ENCODE data around the gene MEST.

DNA sequence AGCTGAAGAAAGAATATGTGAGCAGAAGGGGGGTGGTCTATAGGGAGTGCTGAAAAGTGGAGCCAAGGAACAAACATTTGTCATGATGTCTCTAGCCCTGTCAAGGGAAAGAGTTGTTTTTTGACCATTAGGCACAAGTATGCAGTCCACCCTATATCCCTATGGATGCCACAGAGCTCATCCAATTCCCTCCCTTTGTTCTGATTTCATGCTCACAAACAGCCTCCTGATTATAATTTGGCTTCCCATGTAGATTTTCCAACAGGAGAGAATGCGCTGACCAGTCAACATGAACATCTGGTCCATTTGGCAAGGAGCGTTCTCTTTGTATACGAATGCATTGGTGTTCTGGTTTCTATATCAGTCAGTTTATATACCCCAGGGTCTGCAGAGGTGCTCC is 38.9 kb upstream of the MEST start:
- no peak for TF ChIP-seq DPF2 (IDR thresholded peaks at IDR 0.05)
- TF ChIP-seq, protein P1, sequence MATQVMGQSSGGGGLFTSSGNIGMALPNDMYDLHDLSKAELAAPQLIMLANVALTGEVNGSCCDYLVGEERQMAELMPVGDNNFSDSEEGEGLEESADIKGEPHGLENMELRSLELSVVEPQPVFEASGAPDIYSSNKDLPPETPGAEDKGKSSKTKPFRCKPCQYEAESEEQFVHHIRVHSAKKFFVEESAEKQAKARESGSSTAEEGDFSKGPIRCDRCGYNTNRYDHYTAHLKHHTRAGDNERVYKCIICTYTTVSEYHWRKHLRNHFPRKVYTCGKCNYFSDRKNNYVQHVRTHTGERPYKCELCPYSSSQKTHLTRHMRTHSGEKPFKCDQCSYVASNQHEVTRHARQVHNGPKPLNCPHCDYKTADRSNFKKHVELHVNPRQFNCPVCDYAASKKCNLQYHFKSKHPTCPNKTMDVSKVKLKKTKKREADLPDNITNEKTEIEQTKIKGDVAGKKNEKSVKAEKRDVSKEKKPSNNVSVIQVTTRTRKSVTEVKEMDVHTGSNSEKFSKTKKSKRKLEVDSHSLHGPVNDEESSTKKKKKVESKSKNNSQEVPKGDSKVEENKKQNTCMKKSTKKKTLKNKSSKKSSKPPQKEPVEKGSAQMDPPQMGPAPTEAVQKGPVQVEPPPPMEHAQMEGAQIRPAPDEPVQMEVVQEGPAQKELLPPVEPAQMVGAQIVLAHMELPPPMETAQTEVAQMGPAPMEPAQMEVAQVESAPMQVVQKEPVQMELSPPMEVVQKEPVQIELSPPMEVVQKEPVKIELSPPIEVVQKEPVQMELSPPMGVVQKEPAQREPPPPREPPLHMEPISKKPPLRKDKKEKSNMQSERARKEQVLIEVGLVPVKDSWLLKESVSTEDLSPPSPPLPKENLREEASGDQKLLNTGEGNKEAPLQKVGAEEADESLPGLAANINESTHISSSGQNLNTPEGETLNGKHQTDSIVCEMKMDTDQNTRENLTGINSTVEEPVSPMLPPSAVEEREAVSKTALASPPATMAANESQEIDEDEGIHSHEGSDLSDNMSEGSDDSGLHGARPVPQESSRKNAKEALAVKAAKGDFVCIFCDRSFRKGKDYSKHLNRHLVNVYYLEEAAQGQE (IDR thresholded peaks at IDR 0.05; ENCODE audit: low read depth, low read length), result no peak
- no peak for TF ChIP-seq MLLT1 (IDR thresholded peaks at IDR 0.05)
- TF ChIP-seq, protein P2, sequence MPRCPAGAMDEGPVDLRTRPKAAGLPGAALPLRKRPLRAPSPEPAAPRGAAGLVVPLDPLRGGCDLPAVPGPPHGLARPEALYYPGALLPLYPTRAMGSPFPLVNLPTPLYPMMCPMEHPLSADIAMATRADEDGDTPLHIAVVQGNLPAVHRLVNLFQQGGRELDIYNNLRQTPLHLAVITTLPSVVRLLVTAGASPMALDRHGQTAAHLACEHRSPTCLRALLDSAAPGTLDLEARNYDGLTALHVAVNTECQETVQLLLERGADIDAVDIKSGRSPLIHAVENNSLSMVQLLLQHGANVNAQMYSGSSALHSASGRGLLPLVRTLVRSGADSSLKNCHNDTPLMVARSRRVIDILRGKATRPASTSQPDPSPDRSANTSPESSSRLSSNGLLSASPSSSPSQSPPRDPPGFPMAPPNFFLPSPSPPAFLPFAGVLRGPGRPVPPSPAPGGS (IDR thresholded peaks at IDR 0.05; ENCODE audit: borderline replicate concordance, insufficient read depth, low read depth, low read length, poor library complexity, severe bottlenecking), result no peak
- TF ChIP-seq, protein P3, sequence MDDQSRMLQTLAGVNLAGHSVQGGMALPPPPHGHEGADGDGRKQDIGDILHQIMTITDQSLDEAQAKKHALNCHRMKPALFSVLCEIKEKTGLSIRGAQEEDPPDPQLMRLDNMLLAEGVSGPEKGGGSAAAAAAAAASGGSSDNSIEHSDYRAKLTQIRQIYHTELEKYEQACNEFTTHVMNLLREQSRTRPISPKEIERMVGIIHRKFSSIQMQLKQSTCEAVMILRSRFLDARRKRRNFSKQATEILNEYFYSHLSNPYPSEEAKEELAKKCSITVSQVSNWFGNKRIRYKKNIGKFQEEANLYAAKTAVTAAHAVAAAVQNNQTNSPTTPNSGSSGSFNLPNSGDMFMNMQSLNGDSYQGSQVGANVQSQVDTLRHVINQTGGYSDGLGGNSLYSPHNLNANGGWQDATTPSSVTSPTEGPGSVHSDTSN (IDR thresholded peaks at IDR 0.05; ENCODE audit: insufficient replicate concordance, low read depth, low read length), result no peak
- TF ChIP-seq POLR2A (IDR thresholded peaks at IDR 0.05; ENCODE audit: low read depth, low read length), result no peak
- TF ChIP-seq BHLHE40 (IDR thresholded peaks at IDR 0.05; ENCODE audit: borderline replicate concordance in 1 of 2, low read depth in 2 of 2, low read length in 1 of 2), result no peak
- TF ChIP-seq POLR2AphosphoS5 (IDR thresholded peaks at IDR 0.05; ENCODE audit: low read length), result no peak
- no peak for TF ChIP-seq FOXK2 (IDR thresholded peaks at IDR 0.05)
- TF ChIP-seq, protein P4, sequence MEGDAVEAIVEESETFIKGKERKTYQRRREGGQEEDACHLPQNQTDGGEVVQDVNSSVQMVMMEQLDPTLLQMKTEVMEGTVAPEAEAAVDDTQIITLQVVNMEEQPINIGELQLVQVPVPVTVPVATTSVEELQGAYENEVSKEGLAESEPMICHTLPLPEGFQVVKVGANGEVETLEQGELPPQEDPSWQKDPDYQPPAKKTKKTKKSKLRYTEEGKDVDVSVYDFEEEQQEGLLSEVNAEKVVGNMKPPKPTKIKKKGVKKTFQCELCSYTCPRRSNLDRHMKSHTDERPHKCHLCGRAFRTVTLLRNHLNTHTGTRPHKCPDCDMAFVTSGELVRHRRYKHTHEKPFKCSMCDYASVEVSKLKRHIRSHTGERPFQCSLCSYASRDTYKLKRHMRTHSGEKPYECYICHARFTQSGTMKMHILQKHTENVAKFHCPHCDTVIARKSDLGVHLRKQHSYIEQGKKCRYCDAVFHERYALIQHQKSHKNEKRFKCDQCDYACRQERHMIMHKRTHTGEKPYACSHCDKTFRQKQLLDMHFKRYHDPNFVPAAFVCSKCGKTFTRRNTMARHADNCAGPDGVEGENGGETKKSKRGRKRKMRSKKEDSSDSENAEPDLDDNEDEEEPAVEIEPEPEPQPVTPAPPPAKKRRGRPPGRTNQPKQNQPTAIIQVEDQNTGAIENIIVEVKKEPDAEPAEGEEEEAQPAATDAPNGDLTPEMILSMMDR (IDR thresholded peaks at IDR 0.05 in 2 of 3, conservative IDR thresholded peaks at IDR 0.05 in 1 of 3; ENCODE audit: control insufficient read depth in 2 of 3, extremely low read depth in 1 of 3, insufficient read depth in 1 of 3, low read depth in 3 of 3, low read length in 3 of 3), result no peak
- TF ChIP-seq BCL11A (IDR thresholded peaks at IDR 0.05; ENCODE audit: low read depth, low read length), result no peak
- TF ChIP-seq, protein P5, sequence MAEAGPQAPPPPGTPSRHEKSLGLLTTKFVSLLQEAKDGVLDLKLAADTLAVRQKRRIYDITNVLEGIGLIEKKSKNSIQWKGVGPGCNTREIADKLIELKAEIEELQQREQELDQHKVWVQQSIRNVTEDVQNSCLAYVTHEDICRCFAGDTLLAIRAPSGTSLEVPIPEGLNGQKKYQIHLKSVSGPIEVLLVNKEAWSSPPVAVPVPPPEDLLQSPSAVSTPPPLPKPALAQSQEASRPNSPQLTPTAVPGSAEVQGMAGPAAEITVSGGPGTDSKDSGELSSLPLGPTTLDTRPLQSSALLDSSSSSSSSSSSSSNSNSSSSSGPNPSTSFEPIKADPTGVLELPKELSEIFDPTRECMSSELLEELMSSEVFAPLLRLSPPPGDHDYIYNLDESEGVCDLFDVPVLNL (IDR thresholded peaks at IDR 0.05; ENCODE audit: low read depth, low read length), result no peak
- TF ChIP-seq SUZ12 (IDR thresholded peaks at IDR 0.05; ENCODE audit: unreplicated experiment), result no peak

Measured in GM12878 (cell line).